HG02981 (cell line): ENCODE data around the gene MRPS35.

Experiments used
- ATAC-seq: cut with Tn5 transposase; IDR thresholded peaks from one replicate; pipeline ENCODE4 v1.9.1; 2021; ENCODE audit warnings: mild to moderate bottlenecking, moderate library complexity; ENCODE audit not compliant: unreplicated experiment

MRPS35 gene

GRCh38 chr12:27710592-27711316, at the start of gene MRPS35:
TSS of gene MRPS35 (plus strand) at chr12:27710832. CDS start at chr12:27710844, 12 bp downstream.
- ATAC-seq, result peak; percentile 94

DNA sequence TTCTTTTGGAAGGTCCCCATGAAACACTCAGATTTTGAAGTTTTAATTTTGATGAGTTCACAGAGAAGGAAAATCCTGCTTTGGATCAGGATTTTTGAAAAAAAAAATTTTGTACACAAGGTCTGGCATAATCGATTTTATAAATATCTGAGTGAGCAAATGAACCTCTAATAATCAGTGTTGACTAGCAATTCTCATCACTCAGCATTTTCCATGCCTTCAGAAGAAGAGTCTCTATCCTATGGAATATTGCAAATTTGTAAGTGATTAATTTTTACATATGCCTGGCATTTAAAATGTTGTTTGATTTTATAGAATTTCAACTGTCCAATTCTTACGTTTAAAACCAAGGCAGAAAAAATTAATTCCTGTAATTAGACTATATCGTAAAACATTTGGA, 44.9 kb upstream of the MRPS35 start:
- ATAC-seq, result no peak

- no peak for ATAC-seq
Measured at GRCh38 chr12:27666510-27666909, 44.1 kb upstream of the MRPS35 start.

DNA sequence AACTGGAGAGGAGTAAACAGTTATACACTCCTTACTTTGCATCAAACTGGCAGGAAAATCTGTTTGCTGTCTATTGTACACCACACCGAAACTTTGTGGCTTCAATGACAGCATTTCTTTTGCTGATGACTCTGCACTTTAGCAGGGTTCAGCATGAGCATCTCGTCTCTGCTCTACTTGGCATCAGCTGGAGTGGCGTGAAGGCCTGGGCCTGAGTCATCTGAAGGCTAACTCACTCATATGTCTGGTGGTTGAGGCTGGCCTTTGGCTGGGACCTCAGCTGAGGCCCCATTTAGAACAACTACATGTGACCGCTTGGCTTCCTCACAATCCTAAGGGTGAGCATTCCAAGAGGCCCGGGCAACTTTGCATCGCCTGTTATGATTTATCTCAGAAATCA, 43.1 kb upstream of the MRPS35 start:
- ATAC-seq, result no peak

- ATAC-seq, result no peak
Measured at GRCh38 chr12:27672051-27672450, 38.6 kb upstream of the MRPS35 start.

DNA sequence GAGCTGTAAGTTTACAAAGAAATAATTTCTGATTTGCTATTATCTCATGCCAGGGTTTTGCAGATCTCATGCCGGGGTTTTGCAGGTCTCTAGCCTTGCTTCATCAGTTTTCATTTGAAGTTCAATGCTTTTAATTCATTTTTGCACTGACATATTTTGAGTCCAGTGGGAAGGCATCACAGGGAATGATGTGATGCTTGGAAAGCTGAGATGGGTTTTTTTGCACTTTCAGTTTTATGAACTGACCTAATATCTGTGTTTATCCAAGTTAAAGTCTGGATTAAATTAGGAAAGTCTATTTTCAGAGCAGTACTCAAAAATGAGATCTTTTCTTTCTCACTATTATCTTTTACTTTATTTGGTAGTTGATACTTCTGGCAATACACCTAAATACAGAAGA, 38.0 kb upstream of the MRPS35 start:
- ATAC-seq, result no peak

- ATAC-seq, result no peak
Measured at GRCh38 chr12:27673101-27673718, 37.4 kb upstream of the MRPS35 start.

DNA sequence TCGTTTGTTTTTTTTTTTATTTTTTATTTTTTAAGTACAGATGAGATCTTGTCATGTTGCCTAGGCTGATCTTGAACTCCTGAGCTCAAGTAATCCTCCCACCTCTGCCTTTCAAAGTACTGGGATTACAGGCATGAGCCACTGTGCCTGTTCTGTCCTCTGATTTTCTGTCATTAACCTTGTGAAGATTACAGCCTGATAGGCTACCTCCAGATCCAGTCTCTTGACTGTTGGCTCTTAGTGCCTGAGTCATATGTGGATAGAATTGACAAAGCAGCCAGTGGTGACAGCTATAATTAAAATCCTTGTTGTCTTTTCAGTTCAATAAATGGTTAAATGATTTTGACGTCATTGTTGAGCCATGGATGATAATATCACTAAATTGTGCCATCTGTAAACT, 35.6 kb upstream of the MRPS35 start:
- no peak for ATAC-seq

DNA sequence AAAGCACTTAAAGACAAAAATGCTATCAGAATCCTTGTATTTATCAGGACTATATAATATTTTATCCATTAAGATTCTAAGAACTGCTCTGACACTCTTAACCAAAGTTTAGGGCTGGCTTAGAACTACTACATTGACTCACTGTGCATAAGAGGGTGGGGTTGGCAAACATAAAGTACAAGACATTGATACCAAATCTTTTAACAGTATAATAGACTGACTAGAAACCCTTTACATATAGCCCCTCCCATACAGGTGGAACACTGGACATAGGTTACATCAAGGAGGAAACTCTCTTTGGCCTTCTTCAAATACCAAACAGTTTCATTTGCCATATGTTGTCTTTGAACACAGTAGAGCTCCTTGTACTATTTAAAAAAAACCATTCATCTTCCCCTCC, 30.0 kb upstream of the MRPS35 start:
- no peak for ATAC-seq

- ATAC-seq, result no peak
Measured at GRCh38 chr12:27682534-27682933, 28.1 kb upstream of the MRPS35 start.

- no peak for ATAC-seq
Measured at GRCh38 chr12:27685274-27685673, 25.4 kb upstream of the MRPS35 start.

DNA sequence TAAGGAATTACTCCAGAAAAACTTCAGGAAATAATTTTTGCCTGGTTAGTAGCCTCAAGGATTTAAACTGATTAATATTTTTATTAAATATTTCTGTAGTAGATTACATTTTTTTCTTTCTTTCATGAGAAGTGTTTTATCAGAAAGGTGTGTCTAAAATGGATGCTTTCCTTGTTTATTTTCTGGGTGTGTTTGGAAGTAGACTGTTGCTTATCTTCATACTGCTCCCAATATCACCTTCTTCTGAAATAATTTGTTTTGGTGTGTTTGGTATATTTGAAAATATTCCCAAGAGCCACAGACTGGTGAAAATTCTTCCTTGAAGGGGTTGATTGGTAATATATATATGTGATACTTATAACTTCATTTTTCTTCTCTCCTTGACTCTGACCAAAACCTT, 24.5 kb upstream of the MRPS35 start:
- no peak for ATAC-seq

- ATAC-seq, result no peak
Measured at GRCh38 chr12:27688671-27689070, 22.0 kb upstream of the MRPS35 start.

- ATAC-seq, result no peak
Measured at GRCh38 chr12:27689558-27690180, 21.0 kb upstream of the MRPS35 start.

- no peak for ATAC-seq
Measured at GRCh38 chr12:27693403-27693802, 17.2 kb upstream of the MRPS35 start.

GRCh38 chr12:27695556-27696292, 14.9 kb upstream of the MRPS35 start:
- ATAC-seq, result no peak

DNA sequence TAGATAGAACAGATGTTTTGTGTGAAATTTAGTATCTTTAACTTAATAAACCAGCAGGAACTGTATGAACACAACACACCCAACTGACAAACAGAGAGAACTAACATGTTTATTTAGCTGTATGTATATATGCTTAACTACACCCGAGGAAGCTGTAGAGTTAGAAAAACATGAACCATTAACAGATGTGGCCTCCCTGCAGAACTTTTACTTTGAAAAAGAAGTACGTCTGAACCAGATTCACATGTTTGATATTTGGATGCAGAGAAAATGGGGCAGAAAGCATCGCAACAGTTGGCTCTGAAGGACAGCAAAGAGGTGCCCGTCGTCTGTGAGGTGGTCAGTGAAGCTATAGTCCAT, 14.4 kb upstream of the MRPS35 start, which contains the start of gene REP15:
REP15 (plus strand) TSS at position 155 of the 360 bp plus-strand sequence; CDS start at position 271, 116 bp downstream.
- ATAC-seq, result no peak

GRCh38 chr12:27696864-27697564, 13.6 kb upstream of the MRPS35 start:
- no peak for ATAC-seq

- peak; percentile 84 for ATAC-seq
Measured at GRCh38 chr12:27703720-27704452, 6.7 kb upstream of the MRPS35 start.

DNA sequence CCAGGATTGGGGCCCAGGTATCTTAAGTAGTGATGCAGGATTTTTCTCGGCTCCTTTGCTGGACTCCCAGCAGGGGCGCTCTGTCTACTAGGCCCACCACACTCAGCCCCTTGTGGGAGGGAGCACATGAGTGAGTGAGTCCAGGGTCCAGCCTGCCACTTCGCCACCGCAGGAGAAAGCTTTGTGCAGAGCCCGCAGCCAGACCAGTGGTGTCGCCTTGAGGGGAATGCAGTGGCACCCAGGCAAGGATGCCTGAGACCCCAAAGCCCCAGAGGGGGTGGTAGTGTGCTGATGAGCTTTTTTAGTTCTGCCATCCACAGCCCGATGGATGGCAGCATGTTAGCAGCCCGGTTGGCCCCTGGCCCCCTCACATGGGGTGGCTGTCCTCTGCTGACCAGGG, 5.4 kb upstream of the MRPS35 start:
- no peak for ATAC-seq
